NCI-H774 (cell line): ENCODE data around the gene TLDC2.

Experiments used
- DNase-seq: peaks from one replicate; lab custom pipeline; 2025; lab: John Stamatoyannopoulos, UW

Gene TLDC2

GRCh38 chr20:36850759-36851158, 25.2 kb upstream of the TLDC2 start:
- DNase-seq = no peak

GRCh38 chr20:36851490-36851889, 24.4 kb upstream of the TLDC2 start:
- no peak for DNase-seq

- DNase-seq = no peak
Measured at GRCh38 chr20:36852187-36852586, 23.8 kb upstream of the TLDC2 start.

DNA sequence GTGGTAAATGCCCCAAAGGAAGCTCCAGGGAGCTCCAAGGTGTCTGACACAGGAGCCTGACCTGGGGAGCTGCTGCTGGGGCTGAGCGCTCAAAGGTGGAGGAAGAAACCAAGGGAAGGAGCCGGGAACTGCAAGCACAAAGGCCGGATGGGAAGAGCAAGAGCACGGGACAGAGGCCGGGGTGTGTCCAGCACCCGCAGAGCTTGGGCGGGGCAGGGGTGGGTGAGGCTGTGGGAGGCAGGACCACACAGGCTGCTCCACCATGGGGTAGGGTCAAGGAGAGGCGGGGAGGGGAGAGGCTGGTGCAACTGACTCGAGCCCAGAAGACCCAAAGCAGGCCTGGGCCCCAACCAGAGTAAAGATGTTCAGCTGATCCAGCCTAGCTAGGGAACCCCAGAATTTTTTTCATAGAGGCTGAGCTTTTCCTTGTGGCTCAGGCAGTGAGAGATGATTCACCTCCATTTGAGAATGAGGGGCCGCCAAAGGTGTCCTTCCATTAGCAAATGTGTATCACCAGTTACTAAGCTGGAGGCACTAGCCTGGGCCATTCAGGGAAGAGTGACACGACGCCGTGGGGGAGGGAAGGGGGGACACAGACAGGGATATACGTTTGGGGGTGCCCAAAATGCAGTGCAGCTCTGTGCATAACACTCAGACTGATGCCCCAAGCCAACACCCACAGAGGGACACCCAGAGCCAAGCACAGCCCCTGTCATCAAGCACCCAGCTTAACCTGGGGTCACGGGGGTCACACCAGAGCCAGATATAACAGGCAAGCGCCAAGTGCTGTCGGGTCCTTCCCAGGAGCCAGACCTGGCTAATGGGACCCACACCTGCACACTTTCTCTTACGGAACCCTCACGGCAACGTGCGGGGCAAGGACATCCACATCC, 21.3 kb upstream of the TLDC2 start:
- no peak for DNase-seq

DNA sequence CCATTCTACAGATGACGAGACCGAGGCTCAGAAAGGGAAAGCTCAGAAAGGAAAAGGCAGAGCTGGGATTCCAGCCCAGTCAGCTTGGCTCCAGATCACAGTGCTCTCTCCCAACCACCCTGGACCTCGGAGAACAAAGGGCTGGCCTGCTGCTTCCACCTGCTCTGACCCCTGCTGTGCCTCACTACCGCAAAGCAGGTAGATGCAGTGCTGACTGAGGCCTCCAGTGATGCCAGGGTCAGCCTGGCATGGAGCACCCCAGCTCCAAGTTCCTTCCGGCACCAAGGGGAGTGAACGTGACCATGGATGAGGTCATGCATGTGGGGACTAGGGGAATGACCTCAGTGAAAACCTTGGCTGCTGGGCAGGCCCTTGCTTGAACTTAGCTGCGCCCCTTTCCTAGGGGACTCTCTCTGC, 20.7 kb upstream of the TLDC2 start:
- DNase-seq = no peak

GRCh38 chr20:36856195-36856594, 19.7 kb upstream of the TLDC2 start:
- DNase-seq = no peak

- DNase-seq = no peak
Measured at GRCh38 chr20:36856691-36857635, 19.0 kb upstream of the TLDC2 start.

GRCh38 chr20:36859282-36859555, 16.7 kb upstream of the TLDC2 start:
- no peak for DNase-seq

DNA sequence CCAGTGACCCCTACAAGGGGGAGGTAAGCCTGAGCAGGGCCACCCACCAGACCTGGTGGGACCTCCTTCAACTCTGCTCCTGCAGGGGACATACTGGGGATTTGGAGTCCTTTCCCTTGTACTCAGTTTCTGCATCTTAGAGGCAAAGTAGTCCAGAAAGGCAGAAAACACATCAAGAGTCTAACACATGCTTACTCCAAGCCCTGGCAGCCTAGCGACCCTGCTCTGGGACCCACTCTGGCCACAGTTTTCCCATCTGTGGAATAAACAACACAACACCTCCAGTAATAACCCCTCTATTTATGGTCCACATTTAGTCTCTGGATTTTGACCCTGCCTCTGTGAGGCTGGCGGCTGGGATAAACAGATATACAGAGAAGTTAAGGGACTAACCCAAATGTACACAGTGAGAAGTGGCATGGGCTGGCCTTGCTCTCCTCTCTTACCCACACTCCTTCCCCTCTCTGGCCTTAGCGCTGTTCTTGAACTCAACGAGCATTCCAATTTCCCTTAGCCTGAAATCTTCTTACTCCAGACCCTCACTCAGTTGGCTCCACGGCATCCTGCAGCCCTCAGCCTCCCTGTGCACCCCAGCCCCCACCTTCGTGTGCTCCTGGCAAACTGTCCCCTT, 16.1 kb upstream of the TLDC2 start:
- DNase-seq = no peak

DNA sequence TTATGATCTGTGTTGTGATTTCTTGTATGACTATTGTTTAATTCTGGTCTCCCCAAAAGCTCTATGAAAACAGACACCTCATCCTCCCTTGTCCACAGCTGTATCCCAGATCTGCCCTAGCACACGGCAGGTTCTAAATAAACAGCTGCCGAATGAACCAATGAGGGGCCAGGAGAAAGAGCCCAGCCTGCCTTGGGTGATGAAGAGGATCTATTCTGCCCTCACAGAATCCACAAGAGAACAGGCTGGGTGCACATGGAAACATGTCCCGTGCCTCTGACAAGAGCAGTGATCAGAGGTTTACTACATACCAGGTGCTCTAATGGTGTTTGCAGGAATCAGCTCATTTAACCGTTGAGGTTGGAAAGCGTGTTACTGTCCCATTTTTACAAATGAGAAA, 15.6 kb upstream of the TLDC2 start:
- no peak for DNase-seq

DNA sequence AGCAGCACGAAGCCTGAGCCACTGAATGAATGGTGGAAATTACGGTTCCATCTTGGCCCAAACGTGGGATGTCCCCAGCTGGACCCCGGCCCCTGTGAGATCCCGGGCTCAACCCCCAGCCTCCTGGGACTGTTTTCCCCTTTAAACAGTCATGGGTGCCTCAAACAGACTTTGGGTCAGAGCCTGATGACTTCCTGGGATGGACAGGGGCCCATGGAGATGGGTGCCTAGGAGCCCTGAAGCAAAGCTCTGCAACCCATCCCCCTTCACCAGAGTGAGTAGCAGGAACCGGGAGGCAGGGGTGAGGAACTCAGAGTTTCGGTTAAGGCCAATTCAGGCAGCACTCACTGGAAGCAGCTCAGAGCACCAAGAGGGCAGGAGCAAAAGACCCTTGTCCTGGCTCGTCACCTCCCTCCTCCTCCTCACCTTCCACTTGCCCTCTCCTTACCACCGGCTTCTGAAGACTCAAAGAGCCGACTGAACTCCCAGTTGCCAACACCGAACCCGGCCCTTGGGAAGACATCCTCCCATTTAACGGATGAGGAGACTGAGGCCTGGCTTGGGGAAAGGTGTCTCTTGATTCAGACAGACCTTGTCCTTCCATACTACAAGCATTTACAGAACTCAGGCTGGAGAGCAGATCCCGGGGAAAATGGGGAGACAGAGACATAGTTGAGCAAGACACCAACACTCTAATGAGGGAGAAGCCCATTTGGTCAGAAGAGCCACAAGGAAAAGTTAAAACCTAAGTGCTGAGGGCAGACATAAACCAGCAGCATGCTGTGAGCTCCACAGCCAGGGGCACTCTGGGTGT, 14.9 kb upstream of the TLDC2 start:
- no peak for DNase-seq

- DNase-seq = no peak
Measured at GRCh38 chr20:36861625-36861874, 14.4 kb upstream of the TLDC2 start.

GRCh38 chr20:36861875-36862801, 13.8 kb upstream of the TLDC2 start:
- DNase-seq = no peak

DNA sequence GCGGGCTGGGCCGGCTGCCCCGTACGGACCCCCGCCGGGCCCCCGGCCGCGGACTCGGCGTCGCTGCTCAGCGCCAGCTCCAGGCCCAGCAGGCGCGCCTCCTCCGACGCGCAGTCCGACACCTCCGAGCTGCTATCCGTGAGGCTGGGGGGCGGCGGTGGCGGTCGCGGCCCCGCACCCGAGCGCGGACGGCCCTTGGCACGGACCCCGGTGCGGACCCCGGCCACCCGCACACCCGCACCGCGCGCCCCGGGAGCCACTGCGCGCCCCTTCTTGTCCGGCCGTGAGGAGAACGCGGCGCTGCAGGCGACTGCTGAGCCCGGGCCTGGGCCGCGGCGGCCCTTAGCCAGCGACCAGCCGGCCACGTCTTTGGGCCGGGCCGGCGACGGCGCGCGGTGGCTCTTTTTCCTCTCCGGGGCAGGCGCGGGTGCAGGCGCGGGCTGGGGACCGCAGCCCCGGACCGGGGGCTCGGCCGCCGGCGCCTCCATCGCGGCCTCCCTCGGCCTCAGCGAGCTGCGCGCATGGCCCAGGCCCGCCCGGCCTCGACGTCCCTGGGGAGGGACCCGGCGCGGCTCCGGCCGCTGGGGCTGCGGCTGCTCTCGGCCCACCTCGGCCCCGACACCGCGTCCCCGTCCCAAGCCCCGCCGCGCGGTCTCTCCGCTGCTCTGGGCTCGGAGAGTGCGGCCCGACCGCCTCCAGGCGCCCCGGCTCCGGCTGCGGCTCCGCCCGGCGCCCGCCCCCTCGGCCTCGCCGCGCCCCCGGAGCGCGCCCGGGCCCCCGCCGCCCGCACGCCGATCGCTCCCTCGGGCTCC, 12.9 kb upstream of the TLDC2 start:
- DNase-seq = no peak

- no peak for DNase-seq
Measured at GRCh38 chr20:36865076-36865860, 10.7 kb upstream of the TLDC2 start.

DNA sequence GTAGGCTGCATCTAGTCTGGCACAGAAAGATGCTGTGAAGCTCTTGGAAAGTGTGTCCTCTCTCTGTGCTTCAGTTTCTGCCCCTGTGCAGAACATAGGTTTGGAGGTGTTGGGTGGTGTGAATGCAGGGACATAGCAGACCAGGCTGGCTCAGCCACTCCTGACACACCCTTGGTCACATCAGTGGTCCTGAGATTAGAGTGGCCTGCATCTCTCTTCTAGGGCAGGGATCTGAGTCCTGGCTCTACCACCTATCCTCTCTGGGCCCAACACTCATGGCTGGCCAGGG, 10.1 kb upstream of the TLDC2 start:
- no peak for DNase-seq

GRCh38 chr20:36866164-36866563, 9.8 kb upstream of the TLDC2 start:
- DNase-seq = no peak

DNA sequence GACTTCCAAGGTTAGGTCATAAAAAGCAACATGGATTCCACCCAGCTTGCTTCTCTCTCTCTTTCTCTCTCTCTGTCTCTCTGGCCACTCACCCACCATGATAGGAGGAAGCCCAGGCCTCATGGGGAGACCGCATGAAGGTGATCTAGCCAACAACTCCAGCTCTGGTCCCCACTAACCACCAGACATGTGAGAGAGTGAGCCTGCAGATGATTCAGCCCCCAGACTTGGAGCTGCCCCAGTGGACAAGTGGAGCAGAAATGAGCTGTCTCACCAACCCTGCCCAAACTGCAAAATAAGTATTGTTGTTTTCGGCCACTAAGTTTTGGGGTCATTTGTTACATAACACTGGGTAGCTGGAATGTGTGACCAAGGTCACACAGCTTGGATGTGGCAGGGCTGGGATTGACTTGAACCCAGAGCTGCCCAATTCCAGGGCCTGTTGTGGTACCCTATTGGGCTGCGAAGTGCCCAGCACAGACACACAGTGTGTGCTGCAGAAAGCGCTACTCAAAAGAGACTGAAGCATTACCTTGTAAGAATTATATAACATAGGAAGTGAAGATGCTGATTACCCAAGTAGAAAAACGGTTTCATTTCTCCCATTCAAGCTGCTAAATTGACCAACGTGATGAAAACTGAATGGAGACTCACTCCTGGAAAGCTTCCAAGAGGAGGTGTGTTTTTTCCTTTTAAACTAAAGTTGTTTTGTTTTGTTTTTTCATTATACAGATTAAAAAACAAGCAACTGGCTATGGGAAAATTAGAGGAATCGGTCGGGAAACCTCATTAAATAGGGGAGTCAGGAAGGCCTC, 9.1 kb upstream of the TLDC2 start:
- no peak for DNase-seq
